H7 (cell line): Measurements from ENCODE around the gene APOBEC3H. TPM values are rescaled to one million over a fixed set of nuclear protein-coding genes. Genes with fewer than 3 reads are reported as not detected.
A peak's percentile ranks its signal among the peaks of the same experiment; 100 is the strongest.

Source experiments
- DNase-seq: peaks from one replicate; pipeline ENCODE4 v3.0.0; 2012
- H3K27me3 ChIP-seq: 2 replicates; pipeline ENCODE4 v1.6.0; 2011; ENCODE audit warnings: mild to moderate bottlenecking, low read length; ENCODE audit not compliant: control insufficient read depth, insufficient read depth
- H3K36me3 ChIP-seq: replicated peaks from 2 replicates; pipeline ENCODE4 v1.5.1; 2011; ENCODE audit warnings: low read length; ENCODE audit not compliant: control insufficient read depth, insufficient read depth
- H3K4me3 ChIP-seq: 2 replicates; pipeline ENCODE4 v1.5.1; 2011; ENCODE audit warnings: low read depth, mild to moderate bottlenecking, control low read depth, low read length, moderate library complexity; ENCODE audit not compliant: insufficient read depth
- total RNA-seq: library from RNA; depleted of rRNA; stranded (reverse); fragments of >200 nt; shearing (Covaris generic); gene quantifications from 2 replicates; pipeline ENCODE4 v1.2.3, GENCODE V29; 2014

The APOBEC3H gene
- total RNA-seq, 1 experiment from 2014 or later = not detected

GRCh38 chr22:39132281-39132680 is 35.2 kb downstream of the APOBEC3H start:
- DNase-seq = peak; percentile 32
- no peak overlapping the region for H3K4me3 ChIP-seq
- H3K36me3 ChIP-seq = no peaks in the 10 kb centered on the region
- H3K27me3 ChIP-seq = no peaks in the 10 kb centered on the region

GRCh38 chr22:39132871-39133524 is 36.0 kb downstream of the APOBEC3H start:
- H3K4me3 ChIP-seq = no peak overlapping the region
- no peaks in the 10 kb centered on the region for H3K27me3 ChIP-seq
- peak; percentile 57 for DNase-seq

GRCh38 chr22:39133871-39134270 is 36.8 kb downstream of the APOBEC3H start:
- no peaks in the 10 kb centered on the region for H3K36me3 ChIP-seq
- no peaks in the 10 kb centered on the region for H3K27me3 ChIP-seq
- H3K4me3 ChIP-seq = no peak overlapping the region
- no peak for DNase-seq

More at GRCh38 chr22:39132871-39133524, 36.0 kb downstream of the APOBEC3H start:
- H3K36me3 ChIP-seq = no peaks in the 10 kb centered on the region

- DNase-seq = peak; percentile 47
These were observed 37.5 kb downstream of the APOBEC3H start for GRCh38 chr22:39134366-39135091.

GRCh38 chr22:39135092-39135896 is 38.2 kb downstream of the APOBEC3H start:
- peak; percentile 95 for DNase-seq
- Histone ChIP-seq H3K27me3 (no peaks in the 10 kb centered on the region), H3K4me3 (no peak overlapping the region), H3K36me3 (no peaks in the 10 kb centered on the region)

More at GRCh38 chr22:39134366-39135091, 37.5 kb downstream of the APOBEC3H start:
- H3K4me3 ChIP-seq = no peak overlapping the region
- H3K27me3 ChIP-seq = no peaks in the 10 kb centered on the region
- no peaks in the 10 kb centered on the region for H3K36me3 ChIP-seq

- no peak for DNase-seq
- no peaks in the 10 kb centered on the region for H3K36me3 ChIP-seq
- no peak overlapping the region for H3K4me3 ChIP-seq
- no peaks in the 10 kb centered on the region for H3K27me3 ChIP-seq
These were observed 39.3 kb downstream of the APOBEC3H start for GRCh38 chr22:39136317-39136716.

GRCh38 chr22:39138357-39138997 is 41.4 kb downstream of the APOBEC3H start:
- Histone ChIP-seq H3K27me3 (no peaks in the 10 kb centered on the region), H3K36me3 (no peaks in the 10 kb centered on the region), H3K4me3 (no peak overlapping the region)
- DNase-seq = peak; percentile 67

- no peak overlapping the region for H3K4me3 ChIP-seq
- H3K27me3 ChIP-seq = no peaks in the 10 kb centered on the region; the same call in 1 of the 2 replicates
- no peaks in the 10 kb centered on the region for H3K36me3 ChIP-seq
- DNase-seq = no peak
These were observed 42.9 kb downstream of the APOBEC3H start for GRCh38 chr22:39139933-39140332.

- no peak overlapping the region for H3K4me3 ChIP-seq
- H3K36me3 ChIP-seq = no peaks in the 10 kb centered on the region
- no peak for DNase-seq
- no peaks in the 10 kb centered on the region; the same call in 1 of the 2 replicates for H3K27me3 ChIP-seq
These were observed 45.1 kb downstream of the APOBEC3H start for GRCh38 chr22:39142088-39142680.

GRCh38 chr22:39144101-39144767 is 47.2 kb downstream of the APOBEC3H start:
- DNase-seq = peak; percentile 82
- Histone ChIP-seq H3K4me3 (peak overlapping the region; percentile 98), H3K27me3 (no peaks in the 10 kb centered on the region; the same call in 1 of the 2 replicates), H3K36me3 (no peaks in the 10 kb centered on the region)

GRCh38 chr22:39146256-39147101 is 49.4 kb downstream of the APOBEC3H start:
- no peaks in the 10 kb centered on the region; the same call in 1 of the 2 replicates for H3K27me3 ChIP-seq
- DNase-seq = no peak
- no peak overlapping the region for H3K4me3 ChIP-seq
- H3K36me3 ChIP-seq = no peaks in the 10 kb centered on the region; the same call in 1 of the 2 replicates

GRCh38 chr22:39147335-39148025 is 50.4 kb downstream of the APOBEC3H start:
- DNase-seq = no peak
- H3K4me3 ChIP-seq = no peak overlapping the region
- no peaks in the 10 kb centered on the region; the same call in 1 of the 2 replicates for H3K36me3 ChIP-seq
- peaks cover 4% of the 10 kb centered on the region; the same call in 1 of the 2 replicates for H3K27me3 ChIP-seq
